Measurements from ENCODE around the gene HCRT.

The HCRT gene

GRCh38 chr17:42180411-42180921, 4.8 kb downstream of the HCRT start:
- no peaks in the 10 kb centered on the region for H3K36me3 Mint-ChIP-seq
- CTCF ChIA-PET: interaction anchor here (0.8 to 3.1 kb wide), 6 partner anchors 8 to 160 kb away, joined by 3 to 28 read pairs (median 4); partner anchors contain the start of genes DHX58, GHDC, KAT2A and NKIRAS2
- H3K4me3 Mint-ChIP-seq: peak overlapping the region; percentile 35
- no peaks in the 10 kb centered on the region for H3K9me3 Mint-ChIP-seq
- no peak overlapping the region for H3K27ac Mint-ChIP-seq
- no peak for DNase-seq
- peaks cover 81% of the 10 kb centered on the region for H3K27me3 Mint-ChIP-seq
- peaks cover 61% of the 10 kb centered on the region for H3K4me1 Mint-ChIP-seq

- CTCF ChIA-PET: interaction anchor here (0.8 to 3.1 kb wide), 4 partner anchors 9 to 160 kb away, joined by 3 to 28 read pairs (median 3); partner anchors contain the start of genes DHX58, KAT2A and NKIRAS2
Observed at GRCh38 chr17:42179911-42180410, 5.3 kb downstream of the HCRT start.

GRCh38 chr17:42179335-42179734, 5.9 kb downstream of the HCRT start:
- Mint-ChIP-seq H3K36me3 (no peaks in the 10 kb centered on the region), H3K9me3 (no peaks in the 10 kb centered on the region), H3K27me3 (peaks cover 80% of the 10 kb centered on the region), H3K4me1 (peaks cover 51% of the 10 kb centered on the region), H3K27ac (no peak overlapping the region), H3K4me3 (no peak overlapping the region)
- CTCF ChIA-PET: interaction anchor here (0.9 to 1.7 kb wide), 4 partner anchors 9 to 159 kb away, joined by 3 to 4 read pairs (median 3); partner anchors contain the start of gene NKIRAS2
- DNase-seq: no peak

More at GRCh38 chr17:42179911-42180410, 5.3 kb downstream of the HCRT start:
- H3K4me1 Mint-ChIP-seq: peaks cover 57% of the 10 kb centered on the region
- no peak overlapping the region for H3K27ac Mint-ChIP-seq
- H3K9me3 Mint-ChIP-seq: no peaks in the 10 kb centered on the region
- DNase-seq: peak; percentile 64
- peak overlapping the region; percentile 35 for H3K4me3 Mint-ChIP-seq
- no peaks in the 10 kb centered on the region for H3K36me3 Mint-ChIP-seq
- H3K27me3 Mint-ChIP-seq: peaks cover 79% of the 10 kb centered on the region

GRCh38 chr17:42178817-42179216, 6.4 kb downstream of the HCRT start:
- Mint-ChIP-seq H3K9me3 (no peaks in the 10 kb centered on the region), H3K4me3 (no peak overlapping the region), H3K27ac (no peak overlapping the region), H3K4me1 (peaks cover 49% of the 10 kb centered on the region), H3K36me3 (no peaks in the 10 kb centered on the region), H3K27me3 (peaks cover 84% of the 10 kb centered on the region)
- CTCF ChIA-PET: interaction anchor here (1.0 to 1.7 kb wide), 3 partner anchors 59 to 159 kb away, joined by 3 to 4 read pairs (median 3); partner anchors contain the start of gene NKIRAS2
- DNase-seq: no peak

- peaks cover 38% of the 10 kb centered on the region for H3K4me1 Mint-ChIP-seq
- CTCF ChIA-PET: interaction anchor here (0.6 kb wide), 1 partner anchor 159 kb away, joined by 3 read pairs; no protein-coding TSS in a partner anchor
- no peak overlapping the region for H3K4me3 Mint-ChIP-seq
- no peaks in the 10 kb centered on the region for H3K36me3 Mint-ChIP-seq
- peaks cover 83% of the 10 kb centered on the region for H3K27me3 Mint-ChIP-seq
- no peaks in the 10 kb centered on the region for H3K9me3 Mint-ChIP-seq
- no peak for DNase-seq
- H3K27ac Mint-ChIP-seq: no peak overlapping the region
Observed at GRCh38 chr17:42177684-42178083, 7.6 kb downstream of the HCRT start.

GRCh38 chr17:42174126-42174783, 11.0 kb downstream of the HCRT start:
- Mint-ChIP-seq H3K4me1 (peaks cover 8% of the 10 kb centered on the region), H3K27ac (no peak overlapping the region), H3K4me3 (no peak overlapping the region), H3K27me3 (peaks cover 63% of the 10 kb centered on the region), H3K9me3 (no peaks in the 10 kb centered on the region), H3K36me3 (no peaks in the 10 kb centered on the region)
- no peak for DNase-seq
- CTCF ChIA-PET: no interaction called here

- no peak for DNase-seq
- H3K36me3 Mint-ChIP-seq: no peaks in the 10 kb centered on the region
- CTCF ChIA-PET: no interaction called here
Observed at GRCh38 chr17:42171831-42172230, 13.4 kb downstream of the HCRT start.

GRCh38 chr17:42169351-42169750, 15.9 kb downstream of the HCRT start:
- H3K27me3 Mint-ChIP-seq: peaks cover 31% of the 10 kb centered on the region
- no peak overlapping the region for H3K27ac Mint-ChIP-seq
- CTCF ChIA-PET: interaction anchor here (1.5 kb wide), 1 partner anchor 143 kb away, joined by 3 read pairs; no protein-coding TSS in a partner anchor

More at GRCh38 chr17:42171831-42172230, 13.4 kb downstream of the HCRT start:
- Mint-ChIP-seq H3K4me1 (peaks cover 2% of the 10 kb centered on the region), H3K4me3 (no peak overlapping the region), H3K27ac (no peak overlapping the region), H3K9me3 (no peaks in the 10 kb centered on the region), H3K27me3 (peaks cover 47% of the 10 kb centered on the region)

GRCh38 chr17:42167807-42168206, 17.4 kb downstream of the HCRT start:
- H3K27me3 Mint-ChIP-seq: peaks cover 18% of the 10 kb centered on the region
- no peaks in the 10 kb centered on the region for H3K9me3 Mint-ChIP-seq
- no peak overlapping the region for H3K27ac Mint-ChIP-seq
- DNase-seq: no peak
- CTCF ChIA-PET: interaction anchor here (0.5 to 1.5 kb wide), 2 partner anchors 18 to 145 kb away, joined by 3 to 4 read pairs; no protein-coding TSS in a partner anchor
- no peaks in the 10 kb centered on the region for H3K36me3 Mint-ChIP-seq
- H3K4me1 Mint-ChIP-seq: no peaks in the 10 kb centered on the region
- H3K4me3 Mint-ChIP-seq: no peak overlapping the region

More at GRCh38 chr17:42169351-42169750, 15.9 kb downstream of the HCRT start:
- H3K4me3 Mint-ChIP-seq: no peak overlapping the region
- DNase-seq: no peak
- no peaks in the 10 kb centered on the region for H3K9me3 Mint-ChIP-seq
- H3K4me1 Mint-ChIP-seq: peaks cover 1% of the 10 kb centered on the region
- no peaks in the 10 kb centered on the region for H3K36me3 Mint-ChIP-seq

GRCh38 chr17:42166196-42166763, 19.0 kb downstream of the HCRT start:
- DNase-seq: no peak
- CTCF ChIA-PET: no interaction called here
- peaks cover 12% of the 10 kb centered on the region for H3K27me3 Mint-ChIP-seq
- H3K4me3 Mint-ChIP-seq: no peak overlapping the region
- no peaks in the 10 kb centered on the region for H3K4me1 Mint-ChIP-seq
- no peaks in the 10 kb centered on the region for H3K9me3 Mint-ChIP-seq
- H3K36me3 Mint-ChIP-seq: no peaks in the 10 kb centered on the region
- H3K27ac Mint-ChIP-seq: no peak overlapping the region

- Mint-ChIP-seq H3K9me3 (no peaks in the 10 kb centered on the region), H3K27me3 (peaks cover 6% of the 10 kb centered on the region), H3K4me1 (no peaks in the 10 kb centered on the region), H3K36me3 (no peaks in the 10 kb centered on the region), H3K4me3 (no peak overlapping the region), H3K27ac (no peak overlapping the region)
- CTCF ChIA-PET: no interaction called here
- DNase-seq: no peak
Observed at GRCh38 chr17:42165751-42166150, 19.5 kb downstream of the HCRT start.

GRCh38 chr17:42163696-42164407, 21.4 kb downstream of the HCRT start:
- H3K4me1 Mint-ChIP-seq: no peaks in the 10 kb centered on the region

GRCh38 chr17:42163113-42163512, 22.1 kb downstream of the HCRT start:
- H3K9me3 Mint-ChIP-seq: no peaks in the 10 kb centered on the region
- H3K4me3 Mint-ChIP-seq: no peak overlapping the region
- CTCF ChIA-PET: interaction anchor here (0.9 to 1.8 kb wide), 4 partner anchors 18 to 148 kb away, joined by 3 to 6 read pairs (median 3); partner anchors contain the start of genes GHDC and KCNH4
- H3K4me1 Mint-ChIP-seq: no peaks in the 10 kb centered on the region
- peak; percentile 59 for DNase-seq
- H3K27ac Mint-ChIP-seq: no peak overlapping the region
- H3K36me3 Mint-ChIP-seq: no peaks in the 10 kb centered on the region
- H3K27me3 Mint-ChIP-seq: peaks cover 2% of the 10 kb centered on the region

More at GRCh38 chr17:42163696-42164407, 21.4 kb downstream of the HCRT start:
- H3K27ac Mint-ChIP-seq: no peak overlapping the region
- no peak for DNase-seq
- H3K9me3 Mint-ChIP-seq: no peaks in the 10 kb centered on the region
- H3K36me3 Mint-ChIP-seq: no peaks in the 10 kb centered on the region
- no peak overlapping the region for H3K4me3 Mint-ChIP-seq
- CTCF ChIA-PET: interaction anchor here (0.5 to 1.8 kb wide), 4 partner anchors 18 to 147 kb away, joined by 3 to 6 read pairs (median 3); partner anchors contain the start of genes GHDC and KCNH4
- peaks cover 3% of the 10 kb centered on the region for H3K27me3 Mint-ChIP-seq

- H3K36me3 Mint-ChIP-seq: no peaks in the 10 kb centered on the region
- H3K4me1 Mint-ChIP-seq: peaks cover 6% of the 10 kb centered on the region
- H3K27me3 Mint-ChIP-seq: no peaks in the 10 kb centered on the region
- CTCF ChIA-PET: no interaction called here
- H3K27ac Mint-ChIP-seq: no peak overlapping the region
- no peak overlapping the region for H3K4me3 Mint-ChIP-seq
- no peak for DNase-seq
- H3K9me3 Mint-ChIP-seq: no peaks in the 10 kb centered on the region
Observed at GRCh38 chr17:42160531-42160910, 24.7 kb downstream of the HCRT start.

Data from activated naive CD4-positive, alpha-beta T cell treated with anti-CD3 and anti-CD28 coated beads, Interleukin-2, amount 10 ng/mL, durations not matched to agents 7 days and 5 days (primary cell).